K562 (cell line): ENCODE data around the gene ACSL6. TPM values are rescaled to one million over a fixed set of nuclear protein-coding genes. Genes with fewer than 3 reads are reported as not detected.

Experiments used
- HNRNPUL1 ChIP-seq: fragments of 200-400 bp; formaldehyde crosslinking; IDR thresholded peaks from 2 replicates; pipeline ENCODE4 v1.6.1; 2017; ENCODE audit warnings: low read length
- MGA ChIP-seq: fragments of 450-650 bp; IDR thresholded peaks from 2 replicates; pipeline ENCODE4 v1.6.1; 2016; ENCODE audit warnings: mild to moderate bottlenecking, moderate library complexity
- NR2C1 ChIP-seq, 2 experiments: fragments of 450-650 bp; IDR thresholded peaks; 2 replicates each; pipeline ENCODE4 v1.6.1; 2017; ENCODE audit warnings: mild to moderate bottlenecking in 2 of 2, antibody characterized with exemption in 1 of 2, inconsistent platforms in 1 of 2, missing compliant biosample characterization in 1 of 2, missing genetic modification characterization in 1 of 2
- NR4A1 ChIP-seq, 2 experiments: fragments of 250-450 bp in 1 of 2; fragments of 450-650 bp in 1 of 2; sonication (Bioruptor Pico) in 1 of 2; IDR thresholded peaks; 2 replicates each; pipeline versions ENCODE4 v1.4.0 to v1.6.1; 2016 to 2020; ENCODE audit warnings: mild to moderate bottlenecking in 2 of 2, missing compliant biosample characterization in 1 of 2, missing genetic modification characterization in 1 of 2, moderate library complexity in 1 of 2
- ZNF431 ChIP-seq: sonication (generic); formaldehyde crosslinking; IDR thresholded peaks from 2 replicates; pipeline ENCODE4 v1.8.0; 2022; ENCODE audit warnings: mild to moderate bottlenecking, missing genetic modification reagents
- polyA plus RNA-seq, 8 experiments: library from polyadenylated mRNA; depleted of rRNA in 4 of 8; stranded (reverse) in 5 of 8; unstranded in 3 of 8; fragments of >200 nt; fragmentation: Nextera tagmentation in 2 of 8; fragmentation: Illumina TruSeq in 1 of 8; extraction: Ambion mirVana in 2 of 8; extraction: Trizol in 1 of 8; gene quantifications; 2 replicates each; pipeline versions ENCODE4 v1.2.1 to v1.2.3, GENCODE V29; 2011 to 2014; ENCODE audit warnings: inconsistent platforms in 1 of 8, missing spikeins in 1 of 8
- total RNA-seq, 7 experiments: library from RNA; depleted of rRNA in 6 of 7; stranded (reverse); fragments of >200 nt in 6 of 7; fragmentation: Illumina TruSeq in 2 of 7; extraction: Trizol in 2 of 7; gene quantifications; 2 replicates each; pipeline versions ENCODE4 v1.2.1 to v1.2.3, GENCODE V29; 2011 to 2021; ENCODE audit warnings: low replicate concordance in 1 of 7
- TF ChIP-seq, protein P1 (sequence below): fragments of 450-650 bp; formaldehyde crosslinking; IDR thresholded peaks from 2 replicates; pipeline ENCODE4 v1.4.0; 2020; ENCODE audit warnings: mild to moderate bottlenecking, moderate library complexity
- TF ChIP-seq, protein P2 (sequence below): fragments of 450-650 bp; IDR thresholded peaks from 2 replicates; pipeline ENCODE4 v1.6.1; 2018; ENCODE audit warnings: mild to moderate bottlenecking, low read depth; ENCODE audit not compliant: partially characterized antibody
- TF ChIP-seq, protein P3 (sequence below), 2 experiments: fragments of 450-650 bp; IDR thresholded peaks; 2 replicates each; pipeline ENCODE4 v1.6.1; 2016

The ACSL6 gene
- total and polyA plus RNA-seq, 9 of the 15 experiments (the other 6 are each of a cell fraction or from before 2014, with no cell fraction given) = 0.50 to 1.5 (median 0.69) TPM

DNA sequence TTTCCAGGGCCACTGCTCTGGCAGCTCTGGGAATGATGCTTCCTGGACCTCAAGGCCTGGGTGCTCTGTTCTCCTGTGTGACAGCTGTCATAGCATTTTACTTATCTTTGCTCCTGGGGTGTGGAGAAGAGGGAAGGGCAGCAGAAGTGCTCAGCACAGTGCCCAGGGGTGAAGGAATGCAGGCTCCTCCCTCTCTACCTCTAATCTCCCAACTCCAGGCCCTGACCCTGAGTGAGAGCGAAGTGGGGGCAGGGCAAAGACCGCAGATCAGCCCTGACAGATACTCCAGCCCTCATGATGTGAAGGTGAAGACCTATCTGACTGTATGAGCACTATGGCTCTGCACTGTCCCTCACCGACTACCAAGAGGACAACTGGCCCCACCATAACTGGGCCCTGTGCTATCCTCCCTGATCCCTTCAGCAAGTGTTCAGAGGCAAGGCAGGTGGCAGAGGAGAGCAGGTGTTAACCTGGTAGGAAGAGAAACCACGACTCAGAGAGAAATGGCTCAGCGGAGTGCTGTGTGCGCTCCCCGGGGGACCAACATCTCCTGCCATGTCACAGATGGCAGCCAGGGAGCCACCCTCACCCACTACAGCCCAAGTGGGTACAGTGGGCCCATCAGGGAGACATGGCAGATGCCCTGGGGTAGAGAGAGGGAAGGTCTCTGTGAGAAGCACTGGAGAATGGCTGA, 16.8 kb downstream of the ACSL6 start (continued):
- TF ChIP-seq MGA (peak; percentile 18; the same call in 1 of the 2 replicates), HNRNPUL1 (no peak), NR2C1 (IDR thresholded peaks at IDR 0.05) (peak; percentile 79), NR2C1 (tag; IDR thresholded peaks at IDR 0.05) (peak; percentile 86), ZNF431 (CRISPR knock-in tag) (peak; percentile 56; the same call in 1 of the 2 replicates), NR4A1 (CRISPR knock-in tag; IDR thresholded peaks at IDR 0.05) (no peak), NR4A1 (tag; IDR thresholded peaks at IDR 0.05) (peak; percentile 52; the same call in 1 of the 2 replicates)
- TF ChIP-seq, protein P1, sequence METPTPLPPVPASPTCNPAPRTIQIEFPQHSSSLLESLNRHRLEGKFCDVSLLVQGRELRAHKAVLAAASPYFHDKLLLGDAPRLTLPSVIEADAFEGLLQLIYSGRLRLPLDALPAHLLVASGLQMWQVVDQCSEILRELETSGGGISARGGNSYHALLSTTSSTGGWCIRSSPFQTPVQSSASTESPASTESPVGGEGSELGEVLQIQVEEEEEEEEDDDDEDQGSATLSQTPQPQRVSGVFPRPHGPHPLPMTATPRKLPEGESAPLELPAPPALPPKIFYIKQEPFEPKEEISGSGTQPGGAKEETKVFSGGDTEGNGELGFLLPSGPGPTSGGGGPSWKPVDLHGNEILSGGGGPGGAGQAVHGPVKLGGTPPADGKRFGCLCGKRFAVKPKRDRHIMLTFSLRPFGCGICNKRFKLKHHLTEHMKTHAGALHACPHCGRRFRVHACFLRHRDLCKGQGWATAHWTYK = no peak
- TF ChIP-seq, protein P2, sequence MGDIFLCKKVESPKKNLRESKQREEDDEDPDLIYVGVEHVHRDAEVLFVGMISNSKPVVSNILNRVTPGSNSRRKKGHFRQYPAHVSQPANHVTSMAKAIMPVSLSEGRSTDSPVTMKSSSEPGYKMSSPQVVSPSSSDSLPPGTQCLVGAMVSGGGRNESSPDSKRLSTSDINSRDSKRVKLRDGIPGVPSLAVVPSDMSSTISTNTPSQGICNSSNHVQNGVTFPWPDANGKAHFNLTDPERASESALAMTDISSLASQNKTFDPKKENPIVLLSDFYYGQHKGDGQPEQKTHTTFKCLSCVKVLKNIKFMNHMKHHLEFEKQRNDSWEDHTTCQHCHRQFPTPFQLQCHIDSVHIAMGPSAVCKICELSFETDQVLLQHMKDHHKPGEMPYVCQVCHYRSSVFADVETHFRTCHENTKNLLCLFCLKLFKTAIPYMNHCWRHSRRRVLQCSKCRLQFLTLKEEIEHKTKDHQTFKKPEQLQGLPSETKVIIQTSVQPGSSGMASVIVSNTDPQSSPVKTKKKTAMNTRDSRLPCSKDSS = no peak
- TF ChIP-seq, protein P3, sequence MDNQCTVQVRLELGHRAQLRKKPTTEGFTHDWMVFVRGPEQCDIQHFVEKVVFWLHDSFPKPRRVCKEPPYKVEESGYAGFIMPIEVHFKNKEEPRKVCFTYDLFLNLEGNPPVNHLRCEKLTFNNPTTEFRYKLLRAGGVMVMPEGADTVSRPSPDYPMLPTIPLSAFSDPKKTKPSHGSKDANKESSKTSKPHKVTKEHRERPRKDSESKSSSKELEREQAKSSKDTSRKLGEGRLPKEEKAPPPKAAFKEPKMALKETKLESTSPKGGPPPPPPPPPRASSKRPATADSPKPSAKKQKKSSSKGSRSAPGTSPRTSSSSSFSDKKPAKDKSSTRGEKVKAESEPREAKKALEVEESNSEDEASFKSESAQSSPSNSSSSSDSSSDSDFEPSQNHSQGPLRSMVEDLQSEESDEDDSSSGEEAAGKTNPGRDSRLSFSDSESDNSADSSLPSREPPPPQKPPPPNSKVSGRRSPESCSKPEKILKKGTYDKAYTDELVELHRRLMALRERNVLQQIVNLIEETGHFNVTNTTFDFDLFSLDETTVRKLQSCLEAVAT (IDR thresholded peaks at IDR 0.05) = peak in 1 of 2 experiments; percentile 97; a peak in 2 of 4 replicates
